22Rv1 (cell line): ENCODE results near the gene PMVK.

ENCODE experiments used
- H3K27ac ChIP-seq: fragments of 450-650 bp; 2 replicates; pipeline ENCODE4 v1.5.1; 2017
- ZFX ChIP-seq: fragments of 450-650 bp; IDR thresholded peaks from 2 replicates; pipeline ENCODE4 v1.6.1; 2017; ENCODE audit warnings: antibody characterized with exemption, borderline replicate concordance
- TF ChIP-seq, protein P1 (sequence below): fragments of 450-650 bp; IDR thresholded peaks from 2 replicates; pipeline ENCODE4 v1.5.1; 2017; ENCODE audit warnings: mild to moderate bottlenecking

The PMVK gene

DNA sequence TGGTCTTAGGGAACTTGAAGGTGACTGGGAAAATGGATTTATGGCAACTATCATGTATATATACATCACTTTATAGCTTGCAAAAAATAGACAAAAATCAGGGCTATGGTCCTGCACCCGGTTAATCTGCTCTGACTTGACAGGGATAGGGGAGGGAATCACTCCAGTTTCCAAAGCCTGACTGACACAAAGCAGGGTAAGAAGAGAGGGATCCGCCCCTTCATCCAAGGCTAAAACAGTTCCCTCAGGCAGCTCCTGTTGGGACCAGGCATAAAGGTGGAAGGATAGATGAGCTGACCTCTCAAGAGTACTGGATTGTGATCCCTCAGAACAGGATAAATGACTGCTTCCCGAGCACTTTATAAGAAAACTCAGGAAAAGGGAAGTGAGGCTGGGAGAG lies 18.0 kb upstream of the PMVK start:
- TF ChIP-seq ZFX, result no peak
- TF ChIP-seq, protein P1, sequence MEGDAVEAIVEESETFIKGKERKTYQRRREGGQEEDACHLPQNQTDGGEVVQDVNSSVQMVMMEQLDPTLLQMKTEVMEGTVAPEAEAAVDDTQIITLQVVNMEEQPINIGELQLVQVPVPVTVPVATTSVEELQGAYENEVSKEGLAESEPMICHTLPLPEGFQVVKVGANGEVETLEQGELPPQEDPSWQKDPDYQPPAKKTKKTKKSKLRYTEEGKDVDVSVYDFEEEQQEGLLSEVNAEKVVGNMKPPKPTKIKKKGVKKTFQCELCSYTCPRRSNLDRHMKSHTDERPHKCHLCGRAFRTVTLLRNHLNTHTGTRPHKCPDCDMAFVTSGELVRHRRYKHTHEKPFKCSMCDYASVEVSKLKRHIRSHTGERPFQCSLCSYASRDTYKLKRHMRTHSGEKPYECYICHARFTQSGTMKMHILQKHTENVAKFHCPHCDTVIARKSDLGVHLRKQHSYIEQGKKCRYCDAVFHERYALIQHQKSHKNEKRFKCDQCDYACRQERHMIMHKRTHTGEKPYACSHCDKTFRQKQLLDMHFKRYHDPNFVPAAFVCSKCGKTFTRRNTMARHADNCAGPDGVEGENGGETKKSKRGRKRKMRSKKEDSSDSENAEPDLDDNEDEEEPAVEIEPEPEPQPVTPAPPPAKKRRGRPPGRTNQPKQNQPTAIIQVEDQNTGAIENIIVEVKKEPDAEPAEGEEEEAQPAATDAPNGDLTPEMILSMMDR, result no peak
- no peak overlapping the region for H3K27ac ChIP-seq

DNA sequence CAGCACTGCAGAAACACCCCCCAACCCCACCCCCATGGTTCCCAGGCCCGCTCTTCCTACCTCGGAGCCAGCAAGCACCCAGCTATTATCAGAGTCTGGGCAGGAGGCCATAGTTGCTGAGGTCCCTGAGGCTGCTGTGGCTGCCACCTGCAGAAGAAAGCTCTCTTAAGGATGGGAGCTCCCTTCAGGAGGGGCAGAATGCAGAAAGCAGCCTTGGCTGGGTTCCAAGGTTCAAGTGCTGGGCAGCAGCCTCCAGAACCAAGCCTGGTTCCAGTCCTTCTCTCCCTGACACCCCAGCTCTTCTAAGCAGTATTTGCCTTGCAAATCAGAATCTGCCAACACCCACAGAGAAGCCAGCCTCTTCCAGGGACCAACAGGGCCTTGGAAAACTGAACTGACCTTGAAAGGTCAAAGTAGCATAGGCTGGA lies 17.1 kb upstream of the PMVK start:
- TF ChIP-seq, protein P1, result no peak
- no peak for TF ChIP-seq ZFX
- no peak overlapping the region for H3K27ac ChIP-seq

DNA sequence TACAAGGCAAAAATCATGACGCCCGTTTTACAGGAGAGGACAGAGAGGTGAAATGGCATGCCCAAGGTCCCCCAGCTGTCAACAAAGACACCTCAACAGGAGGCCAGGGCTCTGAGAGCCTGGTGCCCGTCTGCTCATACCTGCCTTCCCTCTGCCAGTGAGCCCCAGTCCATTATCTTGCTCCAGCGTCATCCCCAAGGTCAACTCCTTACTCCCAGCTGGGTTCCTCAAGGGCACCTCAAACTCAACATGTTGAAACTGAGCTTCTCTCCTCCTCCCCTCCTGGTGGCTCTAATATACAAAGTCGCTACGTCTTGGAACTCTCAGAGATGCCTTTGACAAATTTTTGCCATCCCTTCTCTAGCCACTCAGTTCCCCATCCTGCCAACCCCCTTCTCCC lies 16.1 kb upstream of the PMVK start:
- H3K27ac ChIP-seq, result no peak overlapping the region
- TF ChIP-seq ZFX, result no peak
- TF ChIP-seq, protein P1, result no peak

DNA sequence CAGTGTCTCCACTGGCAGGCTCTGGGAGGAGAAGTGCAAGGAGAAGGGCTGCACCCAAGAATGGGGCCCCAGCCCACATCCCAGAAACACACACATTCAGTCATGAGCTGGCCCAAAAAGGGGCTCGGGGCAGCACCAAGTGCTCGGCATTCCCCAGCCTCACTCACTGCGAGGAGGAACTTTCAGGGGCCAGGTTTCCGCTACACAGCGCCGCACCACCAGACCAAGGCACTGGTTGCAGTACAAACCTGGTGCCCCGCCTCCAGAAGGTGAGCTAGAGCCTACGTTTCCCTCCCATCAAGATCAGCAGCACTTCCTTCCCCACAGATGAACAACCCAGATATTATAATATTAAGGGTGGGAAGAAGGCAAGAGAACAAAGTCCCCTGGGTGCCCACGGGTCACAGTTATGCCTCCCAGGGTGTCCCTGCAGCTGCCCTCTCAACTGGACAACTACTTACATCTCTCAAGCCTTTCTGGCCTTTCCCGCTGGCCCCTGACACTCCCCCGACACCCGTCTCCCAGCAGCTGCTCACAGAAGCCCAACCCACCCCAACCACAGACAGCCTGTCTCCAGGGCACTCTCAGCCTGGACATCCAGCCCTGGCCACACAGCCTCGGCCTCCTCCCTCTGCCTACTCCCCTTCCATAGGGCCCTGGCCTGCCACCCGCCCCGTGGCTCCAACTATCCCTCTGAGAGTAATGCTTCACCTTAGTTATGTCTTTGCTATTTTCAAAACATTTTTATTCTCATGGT lies 15.6 kb upstream of the PMVK start:
- no peak overlapping the region for H3K27ac ChIP-seq
- TF ChIP-seq, protein P1, result no peak
- TF ChIP-seq ZFX, result no peak

DNA sequence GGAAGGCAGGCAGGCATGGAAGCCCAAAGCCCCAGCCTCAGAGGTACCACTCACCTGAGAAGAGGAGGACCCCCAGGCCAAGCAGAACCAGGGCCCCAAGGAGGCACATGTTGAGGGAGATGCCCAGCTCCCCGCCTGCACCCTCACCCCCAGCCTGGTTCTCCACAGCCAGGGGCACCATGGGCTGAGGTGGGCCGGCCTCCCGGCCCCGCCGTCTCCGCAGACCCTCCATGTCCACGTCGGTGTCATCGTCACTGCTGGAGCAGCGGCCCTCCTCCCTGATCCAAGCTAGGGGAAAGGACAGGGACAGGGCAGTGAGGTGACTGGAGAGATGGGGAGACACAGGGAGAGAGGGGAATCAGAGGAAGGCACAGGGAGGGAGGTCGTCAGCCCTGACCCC lies 11.6 kb upstream of the PMVK start:
- H3K27ac ChIP-seq, result no peak overlapping the region
- TF ChIP-seq, protein P1, result no peak
- no peak for TF ChIP-seq ZFX

DNA sequence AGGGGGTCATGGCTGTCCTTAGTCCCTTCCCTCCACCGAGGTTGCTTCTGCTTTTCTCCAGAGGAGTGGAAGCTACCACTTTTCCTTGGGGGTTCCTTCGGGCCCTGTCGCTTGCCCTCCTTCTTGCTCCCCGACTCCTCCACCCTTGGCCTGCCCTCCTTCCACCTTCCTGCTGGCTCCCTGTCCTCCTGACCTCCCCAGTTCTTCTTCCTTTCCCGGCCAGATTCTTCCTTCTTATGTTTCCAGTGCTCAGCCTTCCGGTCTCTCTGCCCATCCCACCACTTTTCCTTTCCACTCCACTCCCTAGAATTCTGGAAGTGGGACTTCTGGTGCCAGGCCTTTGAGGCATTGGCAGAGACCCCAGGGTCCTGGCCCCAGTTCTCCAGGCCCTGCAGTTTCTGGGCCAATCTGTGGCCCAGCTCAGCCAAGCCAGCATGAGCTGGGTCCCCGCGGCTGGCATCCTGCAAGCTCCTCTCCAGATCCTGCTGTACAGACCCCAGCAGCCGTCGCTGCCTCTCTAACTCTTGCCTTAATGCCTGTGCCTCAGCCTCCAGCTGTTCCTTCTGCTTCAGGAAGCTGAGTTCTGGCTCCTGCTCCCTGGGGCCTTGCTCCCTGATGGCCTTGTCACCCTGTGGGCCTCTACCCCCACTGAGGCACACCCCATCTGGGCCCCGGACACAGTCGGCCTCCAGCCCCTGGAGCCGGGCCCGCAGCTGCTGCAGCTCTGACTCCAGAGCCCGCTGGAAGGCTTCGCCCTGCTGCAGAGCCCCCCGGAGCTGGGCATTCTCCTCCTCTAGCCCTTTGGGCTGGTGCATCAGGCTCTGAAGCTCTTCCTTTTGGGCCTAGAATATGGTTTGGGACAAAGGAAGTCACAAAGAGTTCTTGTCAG lies 9.7 kb upstream of the PMVK start:
- no peak overlapping the region for H3K27ac ChIP-seq
- TF ChIP-seq, protein P1, result no peak
- TF ChIP-seq ZFX, result no peak
